ENCODE data around the gene PDAP1. TPM values are rescaled to one million over a fixed set of nuclear protein-coding genes. Genes with fewer than 3 reads are reported as not detected.
"Not testable (repeated sequence)": the region's sequence is repeated elsewhere in the genome, so short reads cannot be mapped to it uniquely, and the experiment has no call there.

Gene PDAP1
- total RNA-seq, 1 donor from 2014 or later = 89.1 TPM

- peak; percentile 95 for DNase-seq (ENCODE audit: low read depth)
Observed at GRCh38 chr7:99379043-99379577, 29.3 kb downstream of the PDAP1 start.

- peak; percentile 46 for DNase-seq (ENCODE audit: low read depth)
Observed at GRCh38 chr7:99375070-99375807, 33.2 kb downstream of the PDAP1 start.

GRCh38 chr7:99374111-99375064, 34.0 kb downstream of the PDAP1 start, which contains the start of gene ARPC1B:
ARPC1B (plus strand) TSS chr7:99374730; CDS start chr7:99385715, 10,985 bp downstream.
- DNase-seq (ENCODE audit: low read depth) = peak; percentile 51

GRCh38 chr7:99373091-99374066, 35.0 kb downstream of the PDAP1 start:
- DNase-seq (ENCODE audit: low read depth) = no peak

GRCh38 chr7:99372275-99373090, 35.9 kb downstream of the PDAP1 start:
- DNase-seq (ENCODE audit: low read depth) = peak; percentile 84

GRCh38 chr7:99371376-99371920, 36.9 kb downstream of the PDAP1 start:
- DNase-seq (ENCODE audit: low read depth) = peak; percentile 53

- DNase-seq (ENCODE audit: low read depth) = no peak
Observed at GRCh38 chr7:99369767-99370391, 38.5 kb downstream of the PDAP1 start.

- DNase-seq (ENCODE audit: low read depth) = no peak
Observed at GRCh38 chr7:99368750-99369389, 39.5 kb downstream of the PDAP1 start.

GRCh38 chr7:99366646-99367045, 41.8 kb downstream of the PDAP1 start:
- no peak for DNase-seq (ENCODE audit: low read depth)

GRCh38 chr7:99365318-99366141, 42.9 kb downstream of the PDAP1 start:
- no peak for DNase-seq (ENCODE audit: low read depth)

GRCh38 chr7:99363286-99363685, 45.1 kb downstream of the PDAP1 start:
- DNase-seq (ENCODE audit: low read depth) = no peak

- DNase-seq (ENCODE audit: low read depth) = no peak
Observed at GRCh38 chr7:99362801-99363200, 45.6 kb downstream of the PDAP1 start.

GRCh38 chr7:99359465-99360154, 48.8 kb downstream of the PDAP1 start:
- no peak for DNase-seq (ENCODE audit: low read depth)

GRCh38 chr7:99358521-99358920, 49.9 kb downstream of the PDAP1 start:
- not testable (repeated sequence) for DNase-seq (ENCODE audit: low read depth)

- DNase-seq (ENCODE audit: low read depth) = no peak
Observed at GRCh38 chr7:99357701-99358490, 50.5 kb downstream of the PDAP1 start.

- DNase-seq (ENCODE audit: low read depth) = no peak
Observed at GRCh38 chr7:99355098-99355497, 53.3 kb downstream of the PDAP1 start.

GRCh38 chr7:99352247-99352646, 56.1 kb downstream of the PDAP1 start:
- DNase-seq (ENCODE audit: low read depth) = no peak
